MCF 10A (cell line): ENCODE measurements around the gene LSM10. TPM values are rescaled to one million over a fixed set of nuclear protein-coding genes. Genes with fewer than 3 reads are reported as not detected.

ENCODE experiments used
- BruUV-seq: library from RNA; stranded (reverse); fragments of 400-500 nt; replicated peaks from 2 replicates; lab custom pipeline; 2021; lab: Mats Ljungman, UMichigan
- CTCF ChIA-PET: fragments of 300-600 bp; sonication (Branson Sonifier 250); formaldehyde crosslinking; extraction: SDS; loops from one replicate; lab custom pipeline; 2021; ENCODE audit warnings: antibody characterized with exemption, inconsistent platforms; lab: Yijun Ruan, JAX
- POLR2A ChIA-PET: fragments of 300-600, 350-650 bp; sonication (Branson Sonifier 250); formaldehyde crosslinking; extraction: SDS; loops from one replicate; lab custom pipeline; 2020; ENCODE audit warnings: antibody characterized with exemption, inconsistent platforms; lab: Yijun Ruan, JAX
- DNase-seq: peaks from one replicate; pipeline ENCODE4 v3.0.0-alpha.2; 2018; ENCODE audit not compliant: unreplicated experiment
- H3K27ac Mint-ChIP-seq: one replicate; pipeline ENCODE4 v1.8.0; 2022; ENCODE audit warnings: mild to moderate bottlenecking, low read depth, mixed read lengths; ENCODE audit not compliant: unreplicated experiment
- H3K27me3 Mint-ChIP-seq: one replicate; pipeline ENCODE4 v1.8.0; 2022; ENCODE audit warnings: mixed read lengths; ENCODE audit not compliant: insufficient read depth, unreplicated experiment
- H3K36me3 Mint-ChIP-seq: one replicate; pipeline ENCODE4 v1.8.0; 2022; ENCODE audit warnings: mild to moderate bottlenecking, moderate library complexity, mixed read lengths; ENCODE audit not compliant: insufficient read depth, unreplicated experiment
- H3K4me1 Mint-ChIP-seq: one replicate; pipeline ENCODE4 v1.8.0; 2022; ENCODE audit warnings: mixed read lengths; ENCODE audit not compliant: insufficient read depth, unreplicated experiment
- H3K4me3 Mint-ChIP-seq: one replicate; pipeline ENCODE4 v1.8.0; 2022; ENCODE audit warnings: mild to moderate bottlenecking, moderate library complexity, mixed read lengths; ENCODE audit not compliant: unreplicated experiment
- H3K9me3 Mint-ChIP-seq: one replicate; pipeline ENCODE4 v1.8.0; 2022; ENCODE audit warnings: mixed read lengths; ENCODE audit not compliant: unreplicated experiment
- intact Hi-C: fragments of 100-400 bp; cut with micrococcal nuclease; formaldehyde crosslinking; loops from 2 replicates; pipeline ENCODE4 v1.14.1; 2022
- total RNA-seq: library from RNA; stranded (reverse); gene quantifications from 2 replicates; pipeline ENCODE4 v1.2.3, GENCODE V29; 2022
- TF ChIP-seq, protein P1 (sequence below): fragments of 200-600 bp; IDR thresholded peaks from one replicate; pipeline ENCODE4 v1.8.0; 2022; ENCODE audit warnings: antibody characterized with exemption, mild to moderate bottlenecking; ENCODE audit not compliant: unreplicated experiment

Gene LSM10
- total RNA-seq, 1 experiment from 2014 or later = 42.3 TPM

DNA sequence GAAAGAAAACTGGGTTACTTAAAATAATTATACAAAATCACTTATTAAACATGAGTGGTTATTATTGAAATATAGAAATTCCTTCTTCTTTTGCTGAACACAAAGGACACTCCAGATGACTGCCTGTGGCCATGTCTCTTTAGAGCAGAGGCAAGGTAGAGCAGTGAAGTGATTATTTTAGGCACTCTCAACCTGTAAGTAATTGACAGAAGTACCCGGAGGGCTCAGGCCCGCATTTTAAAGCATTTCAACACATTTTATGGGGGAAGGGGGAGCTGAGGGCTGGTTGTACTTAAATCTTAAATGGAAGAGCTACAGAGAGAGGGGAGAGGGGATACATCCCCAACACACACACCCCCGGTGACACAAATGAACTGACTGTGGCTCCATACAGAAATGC, 42.3 kb upstream of the LSM10 start:
- H3K36me3 Mint-ChIP-seq = peaks cover 25% of the 10 kb centered on the region
- H3K4me1 Mint-ChIP-seq = no peaks in the 10 kb centered on the region
- H3K4me3 Mint-ChIP-seq = no peak overlapping the region
- no peaks in the 10 kb centered on the region for H3K9me3 Mint-ChIP-seq
- intact Hi-C loops = no loop called here
- POLR2A ChIA-PET = no interaction called here
- H3K27ac Mint-ChIP-seq = no peak overlapping the region
- no peaks in the 10 kb centered on the region for H3K27me3 Mint-ChIP-seq
- CTCF ChIA-PET = no interaction called here
- no peak for DNase-seq
- BruUV-seq = no TSS peak
- TF ChIP-seq, protein P1, sequence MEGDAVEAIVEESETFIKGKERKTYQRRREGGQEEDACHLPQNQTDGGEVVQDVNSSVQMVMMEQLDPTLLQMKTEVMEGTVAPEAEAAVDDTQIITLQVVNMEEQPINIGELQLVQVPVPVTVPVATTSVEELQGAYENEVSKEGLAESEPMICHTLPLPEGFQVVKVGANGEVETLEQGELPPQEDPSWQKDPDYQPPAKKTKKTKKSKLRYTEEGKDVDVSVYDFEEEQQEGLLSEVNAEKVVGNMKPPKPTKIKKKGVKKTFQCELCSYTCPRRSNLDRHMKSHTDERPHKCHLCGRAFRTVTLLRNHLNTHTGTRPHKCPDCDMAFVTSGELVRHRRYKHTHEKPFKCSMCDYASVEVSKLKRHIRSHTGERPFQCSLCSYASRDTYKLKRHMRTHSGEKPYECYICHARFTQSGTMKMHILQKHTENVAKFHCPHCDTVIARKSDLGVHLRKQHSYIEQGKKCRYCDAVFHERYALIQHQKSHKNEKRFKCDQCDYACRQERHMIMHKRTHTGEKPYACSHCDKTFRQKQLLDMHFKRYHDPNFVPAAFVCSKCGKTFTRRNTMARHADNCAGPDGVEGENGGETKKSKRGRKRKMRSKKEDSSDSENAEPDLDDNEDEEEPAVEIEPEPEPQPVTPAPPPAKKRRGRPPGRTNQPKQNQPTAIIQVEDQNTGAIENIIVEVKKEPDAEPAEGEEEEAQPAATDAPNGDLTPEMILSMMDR = no peak

DNA sequence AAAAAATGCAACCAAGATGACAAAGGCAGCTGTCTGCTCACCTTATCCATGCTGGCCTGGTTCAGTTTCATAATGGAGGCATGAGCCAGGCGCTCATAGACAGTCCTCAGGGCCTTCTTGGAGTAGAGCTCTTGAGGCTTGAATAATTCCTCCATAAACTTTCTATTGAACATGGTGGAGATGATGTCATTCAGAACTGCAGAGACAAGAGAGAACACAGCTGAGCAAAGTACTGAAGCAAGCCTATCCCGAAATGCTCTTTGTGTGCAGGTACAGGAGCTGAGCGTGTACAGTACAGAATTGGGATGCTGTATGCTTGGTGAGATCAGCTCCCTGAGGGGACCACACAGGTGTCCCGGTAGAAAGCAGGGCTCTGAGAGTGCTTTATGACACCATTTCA, 41.0 kb upstream of the LSM10 start:
- ChIA-PET POLR2A (interaction anchor here (0.6 to 1.0 kb wide), 4 partner anchors 11 to 1248 kb away, joined by 3 to 4 read pairs (median 3); partner anchors contain the start of gene OSCP1), CTCF (no interaction called here)
- Mint-ChIP-seq H3K9me3 (no peaks in the 10 kb centered on the region), H3K27ac (no peak overlapping the region), H3K27me3 (no peaks in the 10 kb centered on the region), H3K4me1 (no peaks in the 10 kb centered on the region), H3K36me3 (peaks cover 25% of the 10 kb centered on the region), H3K4me3 (no peak overlapping the region)
- intact Hi-C loops = no loop called here
- TF ChIP-seq, protein P1 = no peak
- DNase-seq = no peak
- BruUV-seq = no TSS peak

DNA sequence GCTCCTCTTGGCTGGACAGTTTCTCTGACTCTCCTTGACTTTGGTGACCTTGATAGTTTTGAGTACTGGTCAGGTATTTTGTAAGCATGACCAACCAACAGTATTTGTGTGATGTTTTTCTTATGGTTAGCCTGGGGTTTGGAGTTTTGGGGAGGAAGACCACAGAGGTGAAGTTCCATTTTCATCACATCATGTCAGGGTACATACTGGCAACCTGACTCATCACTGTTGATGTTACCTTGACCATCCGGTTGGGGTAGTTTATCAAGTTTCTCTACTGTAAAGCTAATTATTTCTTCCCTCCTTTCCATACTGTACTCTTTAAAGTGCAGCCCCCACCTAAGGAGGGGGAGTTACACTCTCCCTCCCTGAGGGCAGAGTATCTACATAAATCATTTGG, 39.1 kb upstream of the LSM10 start:
- Mint-ChIP-seq H3K4me3 (no peak overlapping the region), H3K4me1 (no peaks in the 10 kb centered on the region), H3K36me3 (peaks cover 30% of the 10 kb centered on the region), H3K27ac (no peak overlapping the region), H3K27me3 (no peaks in the 10 kb centered on the region), H3K9me3 (no peaks in the 10 kb centered on the region)
- ChIA-PET CTCF (interaction anchor here (0.6 to 1.2 kb wide), 3 partner anchors 16 to 248 kb away, joined by 3 read pairs; no protein-coding TSS in a partner anchor), POLR2A (no interaction called here)
- intact Hi-C loops = no loop called here
- TF ChIP-seq, protein P1 = no peak
- BruUV-seq = no TSS peak
- DNase-seq = no peak

DNA sequence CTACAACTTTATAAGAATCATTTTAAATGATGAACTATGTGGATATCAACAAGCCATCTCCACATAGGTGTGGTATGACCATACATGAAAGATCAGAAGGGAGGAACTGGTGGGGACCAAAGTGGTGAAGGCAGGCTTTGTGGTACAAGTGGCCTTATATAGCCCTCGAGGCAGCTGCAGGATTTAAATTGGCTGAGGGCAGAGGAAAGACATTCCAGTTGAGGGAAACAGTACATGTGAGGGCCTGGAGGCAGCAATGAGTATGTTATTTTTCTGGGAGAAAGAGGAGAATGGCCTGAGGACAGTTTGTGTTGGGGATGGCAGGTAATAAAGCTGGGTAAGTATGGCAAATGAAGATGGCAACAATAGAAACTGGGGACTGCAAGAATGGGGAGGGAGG, 35.4 kb upstream of the LSM10 start:
- no TSS peak for BruUV-seq
- Mint-ChIP-seq H3K27me3 (no peaks in the 10 kb centered on the region), H3K9me3 (no peaks in the 10 kb centered on the region), H3K4me1 (no peaks in the 10 kb centered on the region), H3K27ac (no peak overlapping the region), H3K36me3 (peaks cover 24% of the 10 kb centered on the region), H3K4me3 (no peak overlapping the region)
- TF ChIP-seq, protein P1 = no peak
- no peak for DNase-seq
- intact Hi-C loops = no loop called here
- ChIA-PET CTCF (no interaction called here), POLR2A (interaction anchor here (1.2 kb wide), 1 partner anchor 31 kb away, joined by 4 read pairs; the partner anchor contains the start of gene MRPS15)
